ENCODE results near the gene NUP205. TPM values are rescaled to one million over a fixed set of nuclear protein-coding genes. Genes with fewer than 3 reads are reported as not detected.
"Not testable (repeated sequence)": the region's sequence is repeated elsewhere in the genome, so short reads cannot be mapped to it uniquely, and the experiment has no call there.

NUP205 gene
- total RNA-seq, 2 donors from 2014 or later: 38.0 to 58.4 TPM

DNA sequence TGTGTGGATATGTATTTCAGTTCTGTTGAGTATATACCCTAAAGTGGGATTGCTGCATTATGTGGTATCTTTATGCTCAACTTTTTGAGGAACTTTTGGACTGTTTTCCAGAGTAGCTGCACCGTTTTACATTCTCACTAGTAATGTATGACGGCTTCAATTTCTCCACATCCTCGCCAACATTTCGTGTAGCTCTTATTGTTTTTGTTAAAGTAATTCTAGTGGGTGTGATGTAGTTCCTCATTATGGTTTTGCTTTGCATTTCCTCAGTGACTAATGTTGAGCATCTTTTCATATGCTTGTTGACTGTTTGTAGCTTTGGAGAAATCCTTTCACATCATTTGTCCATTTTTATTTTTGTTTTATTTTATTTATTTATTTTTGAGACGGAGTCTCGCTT is 109.1 kb downstream of the NUP205 start:
- no peak overlapping the region for H3K27ac ChIP-seq
- no peaks in the 10 kb centered on the region for H3K9me3 ChIP-seq
- H3K4me3 ChIP-seq: no peak overlapping the region
- H3K27me3 ChIP-seq: no peaks in the 10 kb centered on the region
- no peak for DNase-seq
- TF ChIP-seq, protein P1, sequence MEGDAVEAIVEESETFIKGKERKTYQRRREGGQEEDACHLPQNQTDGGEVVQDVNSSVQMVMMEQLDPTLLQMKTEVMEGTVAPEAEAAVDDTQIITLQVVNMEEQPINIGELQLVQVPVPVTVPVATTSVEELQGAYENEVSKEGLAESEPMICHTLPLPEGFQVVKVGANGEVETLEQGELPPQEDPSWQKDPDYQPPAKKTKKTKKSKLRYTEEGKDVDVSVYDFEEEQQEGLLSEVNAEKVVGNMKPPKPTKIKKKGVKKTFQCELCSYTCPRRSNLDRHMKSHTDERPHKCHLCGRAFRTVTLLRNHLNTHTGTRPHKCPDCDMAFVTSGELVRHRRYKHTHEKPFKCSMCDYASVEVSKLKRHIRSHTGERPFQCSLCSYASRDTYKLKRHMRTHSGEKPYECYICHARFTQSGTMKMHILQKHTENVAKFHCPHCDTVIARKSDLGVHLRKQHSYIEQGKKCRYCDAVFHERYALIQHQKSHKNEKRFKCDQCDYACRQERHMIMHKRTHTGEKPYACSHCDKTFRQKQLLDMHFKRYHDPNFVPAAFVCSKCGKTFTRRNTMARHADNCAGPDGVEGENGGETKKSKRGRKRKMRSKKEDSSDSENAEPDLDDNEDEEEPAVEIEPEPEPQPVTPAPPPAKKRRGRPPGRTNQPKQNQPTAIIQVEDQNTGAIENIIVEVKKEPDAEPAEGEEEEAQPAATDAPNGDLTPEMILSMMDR (IDR thresholded peaks at IDR 0.05): no peak
- no peaks in the 10 kb centered on the region for H3K36me3 ChIP-seq
- intact Hi-C loops (cut with DNase I): loop anchor here (10.0 kb wide), 1 partner anchor 308 kb away; the partner anchor contains the start of gene MTPN
- no peak overlapping the region for H3K9ac ChIP-seq (ENCODE audit: low read depth in 2 of 2, low read length in 2 of 2)
- no peaks in the 10 kb centered on the region for H3K4me1 ChIP-seq

DNA sequence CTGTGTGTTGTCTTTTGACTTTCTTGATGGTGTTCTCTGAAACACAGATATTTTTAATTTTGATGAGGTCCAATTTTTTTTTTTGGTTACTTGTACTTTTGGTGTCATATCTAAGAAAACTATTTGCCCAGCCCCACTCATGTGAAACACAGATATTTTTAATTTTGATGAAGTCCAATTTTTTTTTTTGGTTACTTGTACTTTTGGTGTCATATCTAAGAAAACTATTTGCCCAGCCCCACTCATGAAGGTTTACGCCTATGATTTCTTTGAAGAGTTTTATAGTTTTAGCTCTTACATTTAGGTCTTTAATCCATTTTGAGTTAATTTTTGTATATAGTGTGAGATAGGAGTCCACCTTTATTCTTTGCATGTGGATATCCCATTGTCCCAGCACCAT is 109.9 kb downstream of the NUP205 start:
- intact Hi-C loops (cut with DNase I): loop anchor here (10.0 kb wide), 1 partner anchor 307 kb away; the partner anchor contains the start of gene MTPN
- not testable (repeated sequence) for H3K4me3 ChIP-seq; H3K36me3 ChIP-seq; H3K27me3 ChIP-seq; H3K27ac ChIP-seq; H3K9me3 ChIP-seq; H3K9ac ChIP-seq (ENCODE audit: low read depth in 2 of 2, low read length in 2 of 2); DNase-seq; H3K4me1 ChIP-seq

DNA sequence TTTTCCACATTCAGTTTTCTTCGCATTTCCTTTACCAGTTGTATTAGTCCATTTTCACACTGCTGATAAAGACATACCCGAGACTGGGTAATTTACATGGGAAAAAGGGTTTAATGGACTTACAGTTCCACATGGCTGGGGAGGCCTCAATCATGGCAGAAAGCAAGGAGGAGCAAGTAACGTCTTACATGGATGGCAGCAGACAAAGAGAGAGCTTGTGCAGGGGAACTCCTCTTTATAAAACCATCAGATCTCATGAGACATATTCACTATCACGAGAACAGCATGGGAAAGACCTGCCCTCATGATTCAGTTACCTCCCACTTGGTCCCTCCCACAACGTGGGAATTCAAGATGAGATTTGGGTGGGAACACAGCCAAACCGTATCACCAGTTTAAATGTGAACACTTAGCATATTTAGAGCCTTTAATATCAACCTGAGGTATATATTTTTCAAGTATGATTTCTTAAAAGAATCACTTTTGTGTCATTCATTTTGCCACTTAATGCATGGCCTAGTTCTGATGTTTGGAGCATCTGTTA is 111.2 kb downstream of the NUP205 start:
- H3K27me3 ChIP-seq; H3K9ac ChIP-seq (ENCODE audit: low read depth in 2 of 2, low read length in 2 of 2); H3K9me3 ChIP-seq; H3K4me3 ChIP-seq; DNase-seq; H3K27ac ChIP-seq; H3K36me3 ChIP-seq; H3K4me1 ChIP-seq: not testable (repeated sequence)
- intact Hi-C loops (cut with DNase I): loop anchor here (10.0 kb wide), 1 partner anchor 306 kb away; the partner anchor contains the start of gene MTPN

DNA sequence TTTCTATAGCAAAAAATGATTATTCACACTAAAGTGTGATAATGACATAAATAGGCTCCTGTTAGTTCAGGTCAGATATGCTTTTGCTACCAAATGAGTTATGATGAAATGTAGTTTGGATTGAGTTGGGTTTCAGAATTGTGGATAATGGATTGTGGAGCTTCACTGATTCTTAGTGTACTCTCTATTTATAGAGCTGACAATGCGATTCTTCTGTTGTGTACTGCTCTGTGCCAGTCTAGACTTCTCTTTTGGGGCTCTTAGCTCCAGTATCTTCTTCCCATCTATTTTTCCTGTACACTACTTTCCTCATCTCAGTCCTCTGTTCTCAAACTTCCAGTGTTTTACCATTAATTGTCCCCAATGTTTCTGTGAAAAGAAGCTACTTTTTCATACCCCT is 112.1 kb downstream of the NUP205 start:
- H3K27me3 ChIP-seq: no peaks in the 10 kb centered on the region
- H3K9ac ChIP-seq (ENCODE audit: low read depth in 2 of 2, low read length in 2 of 2): no peak overlapping the region
- intact Hi-C loops (cut with DNase I): loop anchor here (10.0 kb wide), 1 partner anchor 305 kb away; the partner anchor contains the start of gene MTPN
- H3K36me3 ChIP-seq: no peaks in the 10 kb centered on the region
- DNase-seq: no peak
- TF ChIP-seq, protein P1 (IDR thresholded peaks at IDR 0.05): no peak
- no peak overlapping the region for H3K27ac ChIP-seq
- H3K4me1 ChIP-seq: no peaks in the 10 kb centered on the region
- H3K9me3 ChIP-seq: no peaks in the 10 kb centered on the region
- no peak overlapping the region for H3K4me3 ChIP-seq

DNA sequence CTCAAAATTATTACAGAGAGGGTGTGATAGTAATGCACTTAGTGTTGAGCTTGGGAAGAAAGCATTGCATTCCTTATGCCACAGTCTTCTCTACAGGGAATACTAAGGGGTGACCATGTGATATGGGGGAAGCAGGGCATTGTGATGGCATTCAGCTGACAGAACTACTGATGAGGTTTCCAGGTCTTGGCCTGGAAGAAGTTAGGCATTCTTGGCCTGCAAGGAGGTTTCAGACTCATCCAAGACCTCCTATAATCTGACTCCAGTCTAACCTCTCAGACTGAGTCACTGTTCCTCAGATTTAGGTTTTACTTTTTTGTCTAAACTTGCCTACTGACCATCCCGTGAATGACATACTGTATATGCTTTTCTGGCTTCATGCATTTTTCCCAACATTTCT is 112.5 kb downstream of the NUP205 start:
- no peak overlapping the region for H3K27ac ChIP-seq
- intact Hi-C loops (cut with DNase I): no loop called here
- H3K27me3 ChIP-seq: no peaks in the 10 kb centered on the region
- no peaks in the 10 kb centered on the region for H3K4me1 ChIP-seq
- TF ChIP-seq, protein P1 (IDR thresholded peaks at IDR 0.05): no peak
- H3K9ac ChIP-seq (ENCODE audit: low read depth in 2 of 2, low read length in 2 of 2): no peak overlapping the region
- H3K4me3 ChIP-seq: no peak overlapping the region
- no peak for DNase-seq
- no peaks in the 10 kb centered on the region for H3K9me3 ChIP-seq
- no peaks in the 10 kb centered on the region for H3K36me3 ChIP-seq

DNA sequence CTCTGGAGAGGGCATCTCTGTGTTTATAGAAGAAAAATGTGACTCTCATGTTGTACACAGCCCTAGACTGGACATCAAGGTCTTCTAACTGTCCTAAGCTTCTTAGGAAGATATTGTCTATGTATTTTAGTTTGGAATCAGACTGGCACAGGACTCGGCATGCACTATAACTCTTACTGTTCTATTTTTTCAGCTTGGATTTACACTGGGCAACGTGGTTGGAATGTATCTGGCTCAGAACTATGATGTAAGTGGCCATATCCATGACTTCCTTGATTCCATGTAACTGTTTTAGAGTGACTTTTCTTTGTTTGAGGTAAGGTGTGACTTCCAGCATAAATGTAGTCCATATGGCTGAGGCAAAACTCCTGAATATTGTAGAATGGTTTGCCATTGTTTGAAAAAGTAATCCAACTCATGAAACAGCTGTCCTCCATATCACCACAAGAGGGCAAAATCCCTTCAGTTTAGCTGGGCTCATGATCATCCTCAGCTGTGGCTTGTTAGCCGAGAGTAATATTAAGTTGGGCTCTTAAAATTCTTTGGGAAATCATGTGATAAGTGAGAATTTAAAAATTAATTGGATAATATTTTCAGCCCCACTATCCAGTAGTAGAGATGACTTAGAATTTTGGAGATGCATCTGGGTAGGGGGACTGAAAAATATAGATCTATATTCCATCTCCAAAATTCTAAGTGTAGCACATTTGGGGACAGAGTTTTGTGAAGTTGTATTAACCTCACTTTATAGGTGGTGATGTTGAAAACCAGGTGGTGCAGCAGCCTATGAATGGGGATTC is 115.0 kb downstream of the NUP205 start:
- DNase-seq: peak; percentile 32
- Histone ChIP-seq H3K27ac (no peak overlapping the region), H3K9ac (ENCODE audit: low read depth in 2 of 2, low read length in 2 of 2) (no peak overlapping the region), H3K27me3 (no peaks in the 10 kb centered on the region), H3K4me3 (no peak overlapping the region), H3K9me3 (no peaks in the 10 kb centered on the region), H3K36me3 (no peaks in the 10 kb centered on the region), H3K4me1 (no peaks in the 10 kb centered on the region)
- TF ChIP-seq, protein P1 (IDR thresholded peaks at IDR 0.05): peak; percentile 68
- intact Hi-C loops (cut with DNase I): no loop called here
